Vagina (tissue), 2 donors: Measurements from ENCODE around the gene NABP2. TPM values are rescaled to one million over a fixed set of nuclear protein-coding genes. Genes with fewer than 3 reads are reported as not detected.

ENCODE experiments used
- DNase-seq, 2 donors: peaks; one replicate each; pipeline ENCODE4 v3.0.0-alpha.2; 2017; ENCODE audit errors: extremely low spot score in 2 of 2
- H3K27ac ChIP-seq: fragments of 200-600 bp; sonication (generic); one replicate; pipeline ENCODE4 v1.5.1; 2019
- H3K27me3 ChIP-seq: fragments of 200-600 bp; sonication (generic); one replicate; pipeline ENCODE4 v1.5.1; 2019
- H3K36me3 ChIP-seq, 2 donors: fragments of 200-600 bp; sonication (generic); one replicate each; pipeline ENCODE4 v1.5.1; 2017 to 2019
- H3K4me1 ChIP-seq: fragments of 200-600 bp; sonication (generic); one replicate; pipeline ENCODE4 v1.5.1; 2019
- H3K4me3 ChIP-seq, 2 donors: fragments of 200-600 bp; sonication (generic); 1 replicate in 1 of 2; 2 replicates in 1 of 2; pipeline ENCODE4 v1.5.1; 2016 to 2019
- H3K9me3 ChIP-seq: fragments of 200-600 bp; sonication (generic); one replicate; pipeline ENCODE4 v1.5.1; 2019
- POLR2A ChIP-seq, 2 donors: fragments of 450-650 bp; IDR thresholded peaks; one replicate each; pipeline ENCODE4 v1.6.1; 2017; ENCODE audit warnings: antibody characterized with exemption in 2 of 2, mild to moderate bottlenecking in 2 of 2, moderate library complexity in 2 of 2
- POLR2AphosphoS5 ChIP-seq, 2 donors: sonication (generic); formaldehyde crosslinking; IDR thresholded peaks; one replicate each; pipeline ENCODE4 v1.9.0; 2017; ENCODE audit warnings: antibody characterized with exemption in 2 of 2, mild to moderate bottlenecking in 2 of 2, low read depth in 1 of 2; ENCODE audit not compliant: insufficient read depth in 1 of 2
- intact Hi-C: fragments of 100-400 bp; cut with DNase I; formaldehyde crosslinking; loops from one replicate; pipeline ENCODE4 v1.15.1; 2023
- total RNA-seq: library from RNA; depleted of rRNA; stranded (reverse); fragments of >200 nt; gene quantifications from one replicate; pipeline ENCODE4 v1.2.3, GENCODE V29; 2016
- TF ChIP-seq, protein P1 (sequence below), 3 experiments: fragments of 450-650 bp in 2 of 3; fragments of 200-600 bp in 1 of 3; sonication (generic) in 1 of 3; IDR thresholded peaks; one replicate each; pipeline ENCODE4 v1.5.1; 2017 to 2019; ENCODE audit warnings: antibody characterized with exemption in 3 of 3, mild to moderate bottlenecking in 2 of 3, moderate library complexity in 2 of 3

NABP2 gene
- total RNA-seq, 1 donor from 2014 or later, result 20.4 TPM

DNA sequence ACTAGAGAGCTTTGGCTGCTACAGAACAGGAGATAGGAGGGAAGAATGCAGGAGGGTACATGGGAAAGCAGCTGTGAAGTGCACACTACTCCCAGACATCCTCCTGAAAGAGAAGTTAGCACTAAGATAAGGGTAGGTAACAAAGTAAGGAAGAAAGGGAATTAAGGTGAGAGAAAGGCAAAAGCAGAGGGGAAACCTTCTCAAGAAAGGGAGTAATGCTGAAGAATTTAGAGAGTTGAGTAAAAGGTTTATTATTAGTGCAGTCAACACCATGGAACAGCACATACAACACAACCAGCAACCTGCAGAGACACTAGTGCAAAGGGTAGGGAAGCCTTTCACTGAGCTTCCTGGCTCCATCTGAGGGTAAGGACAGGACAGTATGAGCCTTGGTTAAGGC, 19.9 kb upstream of the NABP2 start:
- Histone ChIP-seq H3K27ac (no peak overlapping the region), H3K36me3 (peaks cover 0 to 40% of the 10 kb centered on the region in 2 donors)

DNA sequence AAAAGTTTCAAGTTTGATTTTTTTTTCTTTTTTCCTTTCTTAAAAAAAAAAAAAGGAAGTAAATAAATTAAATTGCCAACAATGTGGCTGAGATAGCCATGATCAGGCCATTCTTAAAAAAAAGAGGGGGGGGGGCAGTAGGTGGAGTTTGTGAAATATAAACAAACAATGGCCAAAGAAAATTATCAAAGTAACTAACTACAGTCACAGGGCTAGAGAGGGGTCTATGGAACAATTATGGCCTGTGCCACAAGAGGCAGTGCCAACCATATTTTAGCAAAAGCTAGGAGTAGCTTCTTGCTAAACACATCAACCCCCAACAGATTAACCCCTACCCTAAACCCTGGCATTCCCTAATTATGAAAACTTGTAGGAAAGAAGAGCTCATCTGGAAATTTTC, 18.7 kb upstream of the NABP2 start:
- no peaks in the 10 kb centered on the region for H3K4me1 ChIP-seq
- no peak overlapping the region for H3K27ac ChIP-seq
- no peak for DNase-seq
- no peaks in the 10 kb centered on the region for H3K27me3 ChIP-seq
- TF ChIP-seq POLR2A (IDR thresholded peaks at IDR 0.05) (no peak), POLR2AphosphoS5 (IDR thresholded peaks at IDR 0.05; ENCODE audit: insufficient read depth in 1 of 2, low read depth in 1 of 2) (no peak)
- TF ChIP-seq, protein P1, sequence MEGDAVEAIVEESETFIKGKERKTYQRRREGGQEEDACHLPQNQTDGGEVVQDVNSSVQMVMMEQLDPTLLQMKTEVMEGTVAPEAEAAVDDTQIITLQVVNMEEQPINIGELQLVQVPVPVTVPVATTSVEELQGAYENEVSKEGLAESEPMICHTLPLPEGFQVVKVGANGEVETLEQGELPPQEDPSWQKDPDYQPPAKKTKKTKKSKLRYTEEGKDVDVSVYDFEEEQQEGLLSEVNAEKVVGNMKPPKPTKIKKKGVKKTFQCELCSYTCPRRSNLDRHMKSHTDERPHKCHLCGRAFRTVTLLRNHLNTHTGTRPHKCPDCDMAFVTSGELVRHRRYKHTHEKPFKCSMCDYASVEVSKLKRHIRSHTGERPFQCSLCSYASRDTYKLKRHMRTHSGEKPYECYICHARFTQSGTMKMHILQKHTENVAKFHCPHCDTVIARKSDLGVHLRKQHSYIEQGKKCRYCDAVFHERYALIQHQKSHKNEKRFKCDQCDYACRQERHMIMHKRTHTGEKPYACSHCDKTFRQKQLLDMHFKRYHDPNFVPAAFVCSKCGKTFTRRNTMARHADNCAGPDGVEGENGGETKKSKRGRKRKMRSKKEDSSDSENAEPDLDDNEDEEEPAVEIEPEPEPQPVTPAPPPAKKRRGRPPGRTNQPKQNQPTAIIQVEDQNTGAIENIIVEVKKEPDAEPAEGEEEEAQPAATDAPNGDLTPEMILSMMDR (IDR thresholded peaks at IDR 0.05), result no peak
- H3K9me3 ChIP-seq, result no peaks in the 10 kb centered on the region
- H3K4me3 ChIP-seq, result no peak overlapping the region
- intact Hi-C loops, result no loop called here
- peaks cover 0 to 52% of the 10 kb centered on the region in 2 donors for H3K36me3 ChIP-seq

More for the DNA sequence above, 19.9 kb upstream of the NABP2 start:
- no peaks in the 10 kb centered on the region for H3K9me3 ChIP-seq
- no peak for DNase-seq
- H3K4me3 ChIP-seq, result no peak overlapping the region
- no peaks in the 10 kb centered on the region for H3K27me3 ChIP-seq
- intact Hi-C loops, result no loop called here
- TF ChIP-seq, protein P1 (IDR thresholded peaks at IDR 0.05), result no peak
- TF ChIP-seq POLR2AphosphoS5 (IDR thresholded peaks at IDR 0.05; ENCODE audit: insufficient read depth in 1 of 2, low read depth in 1 of 2), result no peak
- TF ChIP-seq POLR2A (IDR thresholded peaks at IDR 0.05), result no peak
- H3K4me1 ChIP-seq, result no peaks in the 10 kb centered on the region

DNA sequence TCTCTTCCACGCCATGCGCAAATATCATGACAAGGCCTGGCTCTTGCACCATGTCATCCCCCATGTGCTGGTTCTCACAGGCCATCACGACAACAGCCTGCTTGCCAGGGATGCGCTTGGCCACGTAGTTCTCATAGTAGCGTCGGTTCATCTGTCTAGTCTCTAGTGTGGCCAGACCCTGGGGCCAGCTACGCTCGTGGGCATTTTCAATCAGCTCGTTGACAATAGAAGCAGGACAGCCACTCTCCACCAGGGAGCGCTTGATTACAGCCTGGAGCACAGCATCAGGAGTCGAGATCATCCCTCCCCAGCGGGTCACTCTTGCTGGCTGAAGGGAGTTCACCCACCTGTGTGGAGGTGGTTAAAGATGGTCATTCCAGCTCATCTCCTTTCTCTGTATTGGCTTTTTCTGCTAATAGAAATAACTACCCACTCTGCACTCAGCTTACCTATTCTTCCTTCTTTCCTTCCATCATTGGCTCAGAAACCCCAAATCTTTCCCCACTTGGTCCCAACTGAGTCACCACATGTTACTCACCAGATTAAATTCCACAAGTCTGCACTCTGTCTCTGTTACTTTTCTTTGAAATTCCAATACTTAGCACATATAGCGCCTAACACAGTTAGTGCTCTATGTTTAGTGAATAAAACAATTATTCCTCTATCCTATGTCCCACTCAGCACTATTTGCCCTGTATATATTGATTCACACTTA, 17.5 kb upstream of the NABP2 start:
- Histone ChIP-seq H3K27ac (no peak overlapping the region), H3K27me3 (no peaks in the 10 kb centered on the region), H3K36me3 (peaks cover 0 to 60% of the 10 kb centered on the region in 2 donors), H3K4me1 (no peaks in the 10 kb centered on the region), H3K9me3 (no peaks in the 10 kb centered on the region), H3K4me3 (no peak overlapping the region)
- DNase-seq, result no peak
- TF ChIP-seq POLR2A (IDR thresholded peaks at IDR 0.05) (no peak), POLR2AphosphoS5 (IDR thresholded peaks at IDR 0.05; ENCODE audit: insufficient read depth in 1 of 2, low read depth in 1 of 2) (no peak)
- TF ChIP-seq, protein P1 (IDR thresholded peaks at IDR 0.05), result peak in 1 of 3 experiments; percentile 42
- intact Hi-C loops, result no loop called here

DNA sequence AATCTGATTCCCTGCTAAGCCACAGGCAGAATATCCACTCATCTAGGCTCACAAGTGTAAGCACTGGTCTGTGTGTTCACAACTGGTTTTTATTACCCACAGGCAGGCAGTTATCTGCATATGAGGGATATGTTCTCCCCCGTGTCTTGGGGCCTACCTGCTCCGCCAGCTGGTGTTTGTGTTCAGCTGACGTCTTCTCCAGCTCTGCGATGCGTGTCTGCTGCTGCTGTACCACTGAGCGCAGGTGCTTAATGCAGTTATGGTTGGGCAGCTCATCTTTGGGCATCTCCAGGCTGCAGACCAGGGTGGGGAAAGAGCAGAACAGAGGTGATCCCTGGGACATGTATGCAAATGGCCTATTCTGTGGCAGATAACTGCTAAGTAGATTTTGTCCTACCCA, 16.1 kb upstream of the NABP2 start:
- H3K36me3 ChIP-seq, result peaks cover 0 to 74% of the 10 kb centered on the region in 2 donors
- TF ChIP-seq, protein P1 (IDR thresholded peaks at IDR 0.05), result no peak
- TF ChIP-seq POLR2AphosphoS5 (IDR thresholded peaks at IDR 0.05; ENCODE audit: insufficient read depth in 1 of 2, low read depth in 1 of 2) (no peak), POLR2A (IDR thresholded peaks at IDR 0.05) (no peak)
- intact Hi-C loops, result no loop called here

DNA sequence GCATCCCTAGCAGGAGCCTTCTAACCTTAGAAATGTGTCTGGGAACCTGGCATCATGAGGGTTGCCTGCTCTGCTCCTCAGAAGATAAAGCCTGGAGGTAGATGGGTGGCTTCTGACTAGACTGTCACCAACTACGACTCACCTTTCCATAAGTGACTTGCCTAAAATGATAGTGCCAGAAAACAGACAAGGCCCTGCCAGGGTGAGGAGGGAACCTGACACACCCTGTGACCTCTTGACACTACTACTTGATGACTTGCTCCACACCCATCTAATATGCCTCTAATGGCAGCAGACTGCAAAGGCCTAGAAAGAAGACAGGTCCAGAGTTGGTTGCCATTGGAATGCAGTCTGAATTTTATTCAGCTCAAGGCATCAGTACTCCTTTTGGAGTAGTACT, 11.8 kb upstream of the NABP2 start:
- intact Hi-C loops, result no loop called here
- Histone ChIP-seq H3K4me1 (peaks cover 5% of the 10 kb centered on the region), H3K36me3 (peaks cover 4 to 88% of the 10 kb centered on the region in 2 donors), H3K27me3 (no peaks in the 10 kb centered on the region), H3K4me3 (no peak overlapping the region), H3K27ac (no peak overlapping the region), H3K9me3 (no peaks in the 10 kb centered on the region)
- TF ChIP-seq, protein P1 (IDR thresholded peaks at IDR 0.05), result no peak
- no peak for TF ChIP-seq POLR2A (IDR thresholded peaks at IDR 0.05)
- TF ChIP-seq POLR2AphosphoS5 (IDR thresholded peaks at IDR 0.05; ENCODE audit: insufficient read depth in 1 of 2, low read depth in 1 of 2), result no peak
- no peak for DNase-seq

More for the DNA sequence above, 16.1 kb upstream of the NABP2 start:
- H3K27me3 ChIP-seq, result no peaks in the 10 kb centered on the region
- H3K4me3 ChIP-seq, result no peak overlapping the region
- DNase-seq, result no peak
- no peaks in the 10 kb centered on the region for H3K4me1 ChIP-seq
- no peak overlapping the region for H3K27ac ChIP-seq
- no peaks in the 10 kb centered on the region for H3K9me3 ChIP-seq
